ENCODE data around the gene EMC1.
"Not testable (repeated sequence)": the region's sequence is repeated elsewhere in the genome, so short reads cannot be mapped to it uniquely, and the experiment has no call there.

The EMC1 gene

GRCh38 chr1:19262047-19262446, 10.7 kb upstream of the EMC1 start:
- intact Hi-C loops (cut with DNase I): no loop called here
- peak in 2 of 10 donors; percentile 31 to 40 for DNase-seq

- DNase-seq: peak in 1 of 10 donors; percentile 80
- intact Hi-C loops (cut with DNase I): no loop called here
These were observed 9.2 kb upstream of the EMC1 start for GRCh38 chr1:19260211-19261138.

GRCh38 chr1:19258353-19258752, 7.0 kb upstream of the EMC1 start:
- intact Hi-C loops (cut with DNase I): no loop called here
- peak in 1 of 10 donors; percentile 29 for DNase-seq

- DNase-seq: peak in 1 of 10 donors; percentile 36
- intact Hi-C loops (cut with DNase I): no loop called here
These were observed 6.0 kb upstream of the EMC1 start for GRCh38 chr1:19257178-19257914.

- intact Hi-C loops (cut with DNase I); DNase-seq: not testable (repeated sequence)
These were observed 5.0 kb upstream of the EMC1 start for GRCh38 chr1:19256301-19256700.

- intact Hi-C loops (cut with DNase I): no loop called here
These were observed 4.0 kb upstream of the EMC1 start for GRCh38 chr1:19255288-19255687.

DNA sequence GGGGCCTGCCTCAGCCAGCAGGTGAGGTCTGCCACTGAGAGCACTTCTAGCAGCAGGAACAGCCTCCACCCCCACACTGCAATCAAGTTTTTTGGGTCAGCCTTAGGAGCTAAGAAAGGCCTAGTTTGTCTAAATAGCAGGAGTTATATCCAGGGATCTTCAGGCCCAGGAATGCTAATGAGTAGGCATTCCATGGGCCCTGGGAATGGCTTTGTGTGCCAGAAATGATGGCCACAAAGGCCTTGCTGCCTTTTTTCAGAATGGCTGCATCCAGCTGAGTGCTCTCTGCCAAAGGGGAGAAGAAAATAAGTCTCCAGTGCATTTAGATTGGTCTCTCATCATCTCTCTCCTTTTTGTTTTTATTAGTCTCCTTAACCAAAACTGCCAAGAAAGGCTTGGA, 3.1 kb upstream of the EMC1 start:
- intact Hi-C loops (cut with DNase I): loop anchor here (5.0 kb wide), 1 partner anchor 42 kb away; the partner anchor contains the start of gene UBR4
- DNase-seq: no peak

More at GRCh38 chr1:19255288-19255687, 4.0 kb upstream of the EMC1 start:
- peak in 1 of 10 donors; percentile 55 for DNase-seq

DNA sequence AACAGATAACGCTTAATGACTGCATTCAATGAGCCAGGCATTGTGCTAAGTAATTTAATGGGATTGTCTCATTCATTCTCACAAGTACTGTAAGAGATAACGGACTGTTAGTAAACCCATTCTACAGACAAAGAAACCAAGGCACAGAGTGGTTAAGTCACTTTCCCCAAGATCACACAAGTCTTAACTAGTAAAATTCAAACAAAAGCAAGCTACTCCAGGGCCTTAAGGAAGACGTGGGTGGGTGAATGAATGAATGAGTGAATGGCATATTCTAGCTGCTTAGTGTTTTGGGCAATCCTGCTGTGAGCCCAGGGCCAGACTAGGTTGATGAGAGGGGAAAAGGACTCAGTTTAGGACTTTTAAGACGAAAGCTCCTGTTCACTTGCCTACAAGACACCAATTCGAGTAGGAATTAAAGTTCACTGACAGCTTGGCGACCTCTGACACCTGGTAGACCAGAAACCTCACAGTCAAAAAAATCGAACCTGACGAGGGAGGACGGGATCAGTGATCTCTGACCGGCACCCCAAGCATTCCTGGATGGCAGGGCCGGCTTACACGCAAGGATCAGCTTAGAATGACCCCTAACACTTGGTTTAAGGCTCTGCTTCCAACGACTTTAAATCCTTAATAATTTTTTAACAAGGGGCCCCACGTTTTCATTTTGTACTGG, 557 bp downstream of the EMC1 start:
- DNase-seq: no peak
- intact Hi-C loops (cut with DNase I): loop anchor here (1.0 to 5.0 kb wide), 2 partner anchors 38 to 62 kb away; partner anchors contain the start of genes AKR7A2, SLC66A1 and UBR4

DNA sequence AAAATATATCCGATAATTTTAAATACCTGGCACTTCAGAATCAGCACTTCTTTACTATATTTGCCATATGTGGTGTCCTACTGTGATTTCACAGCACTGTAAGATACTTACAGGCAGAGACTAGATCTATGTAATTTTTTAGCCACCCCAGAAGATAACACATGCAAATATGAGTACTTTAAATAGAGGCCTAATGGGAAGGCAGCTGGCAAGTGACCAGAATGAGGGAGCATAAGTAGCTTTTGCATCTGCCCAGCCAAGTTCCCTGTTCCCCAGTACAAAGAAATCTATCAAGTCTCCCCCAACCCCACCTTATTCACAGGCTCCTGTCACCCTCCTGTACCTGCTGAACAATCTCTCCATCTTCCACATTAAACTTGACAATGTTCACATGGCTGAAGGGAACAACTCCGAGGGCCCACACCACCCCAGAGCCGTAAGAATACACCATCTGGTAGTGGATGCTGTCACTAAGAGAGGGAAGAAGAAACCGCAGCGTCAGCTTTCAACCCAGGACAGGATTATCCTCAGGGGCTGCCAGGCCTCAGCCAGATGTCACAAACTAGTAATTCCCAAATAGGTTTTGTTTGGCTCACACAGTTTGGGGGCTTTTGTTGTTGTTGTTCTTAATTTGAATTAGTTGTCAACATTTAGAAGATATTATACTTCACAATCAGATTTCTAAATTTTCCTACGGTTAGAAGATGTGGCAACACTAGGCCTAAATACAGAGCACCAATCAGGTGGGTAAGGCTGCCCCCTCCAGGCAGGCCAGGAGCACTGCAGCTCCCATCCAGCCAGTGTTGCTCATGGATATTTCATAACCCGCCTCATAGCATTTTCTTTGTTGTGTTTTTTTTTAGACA, 10.4 kb downstream of the EMC1 start:
- peak in 9 of 10 donors; percentile 34 to 96 (median 59) for DNase-seq
- intact Hi-C loops (cut with DNase I): no loop called here

GRCh38 chr1:19239876-19240275, 11.4 kb downstream of the EMC1 start:
- no peak for DNase-seq
- intact Hi-C loops (cut with DNase I): no loop called here

- no peak for DNase-seq
- intact Hi-C loops (cut with DNase I): no loop called here
These were observed 17.1 kb downstream of the EMC1 start for GRCh38 chr1:19234224-19234623.

- intact Hi-C loops (cut with DNase I): no loop called here
- DNase-seq: no peak
These were observed 18.8 kb downstream of the EMC1 start for GRCh38 chr1:19232524-19232846.

DNA sequence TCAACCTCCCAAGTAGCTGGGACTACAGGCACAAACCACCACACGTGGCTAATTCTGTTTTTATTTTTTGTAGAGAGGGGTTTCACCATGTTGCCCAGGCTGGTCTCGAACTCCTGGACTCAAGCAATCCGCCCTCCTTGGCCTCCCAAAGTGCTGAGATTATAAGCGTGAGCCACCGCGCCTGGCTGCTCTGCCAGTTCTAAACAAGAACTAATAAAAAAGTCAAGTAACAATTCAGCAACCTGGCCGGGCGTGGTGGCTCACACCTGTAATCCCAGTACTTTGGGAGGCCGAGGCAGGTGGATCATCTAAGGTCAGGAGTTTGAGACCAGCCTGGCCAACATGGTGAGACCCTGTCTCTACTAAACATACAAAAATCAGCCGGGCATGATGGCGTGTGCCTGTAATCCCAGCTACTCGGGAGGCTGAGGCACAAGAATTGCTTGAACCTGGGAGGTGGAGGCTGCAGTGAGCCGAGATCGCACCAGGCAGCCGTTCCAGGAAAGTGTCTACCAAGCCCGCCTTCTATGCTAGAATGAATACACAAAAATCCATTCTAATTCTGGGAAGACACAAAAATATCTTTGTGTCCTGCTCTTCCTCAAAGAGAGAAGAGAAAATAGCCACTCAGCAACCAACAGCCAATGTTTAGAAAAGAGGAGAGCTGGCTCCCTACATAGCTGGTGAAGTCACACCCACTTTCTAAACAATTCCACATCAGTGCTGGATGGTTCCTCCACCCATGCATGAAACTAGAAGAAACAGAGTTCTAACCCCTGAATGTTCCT, 19.4 kb downstream of the EMC1 start:
- peak in 5 of 10 donors; percentile 22 to 84 (median 38) for DNase-seq
- intact Hi-C loops (cut with DNase I): not testable (repeated sequence)

- no peak for DNase-seq
- intact Hi-C loops (cut with DNase I): no loop called here
These were observed 21.4 kb downstream of the EMC1 start for GRCh38 chr1:19229828-19230325.

- DNase-seq: peak in 1 of 10 donors; percentile 28
- intact Hi-C loops (cut with DNase I): no loop called here
These were observed 22.1 kb downstream of the EMC1 start for GRCh38 chr1:19229229-19229628.

DNA sequence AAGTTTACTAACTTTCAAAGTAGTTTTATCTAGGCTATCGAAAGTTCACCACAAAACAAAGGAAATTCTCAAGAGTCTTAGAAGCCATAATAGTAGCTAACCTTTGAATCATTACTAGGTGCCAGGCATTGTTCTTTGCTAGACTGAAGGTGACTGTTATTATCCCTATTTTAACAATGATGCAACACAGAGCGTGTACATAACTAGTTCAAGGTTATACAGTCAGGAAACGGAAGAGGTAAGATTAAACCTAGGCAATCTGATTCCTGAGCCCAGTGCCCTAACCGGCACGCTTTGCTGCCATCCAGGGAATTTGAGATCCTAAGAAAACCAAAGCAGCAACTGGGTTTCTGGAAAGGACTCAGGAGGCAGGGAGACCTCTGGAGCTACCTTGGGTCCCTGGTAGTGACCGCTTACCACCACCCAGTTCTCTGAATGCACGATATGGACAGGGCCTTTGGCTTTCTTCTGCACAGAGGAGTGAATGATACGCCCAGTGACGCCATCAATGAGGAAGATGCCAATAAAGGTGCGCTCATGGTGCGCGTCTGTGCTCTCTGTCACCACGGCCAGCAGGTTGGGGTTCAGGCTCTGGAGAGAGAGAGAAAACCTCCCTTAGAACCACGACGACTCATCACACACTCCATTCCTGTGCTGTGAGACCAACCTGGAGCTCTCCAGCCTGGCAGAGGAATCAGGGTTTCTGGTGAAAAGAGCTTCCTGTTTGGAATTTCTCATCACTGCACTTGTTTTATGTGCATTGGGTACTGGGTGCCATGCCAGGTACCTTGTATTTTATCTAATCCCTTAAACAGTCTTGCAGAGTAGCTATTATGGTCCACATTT, 28.1 kb downstream of the EMC1 start:
- intact Hi-C loops (cut with DNase I): no loop called here
- no peak for DNase-seq

- no peak for DNase-seq
- intact Hi-C loops (cut with DNase I): no loop called here
These were observed 28.8 kb downstream of the EMC1 start for GRCh38 chr1:19222573-19222972.

- no peak for DNase-seq
- intact Hi-C loops (cut with DNase I): no loop called here
These were observed 30.3 kb downstream of the EMC1 start for GRCh38 chr1:19220991-19221390.
